D721Med (cell line): ENCODE data around the gene REEP2.

Experiments
- DNase-seq: peaks from one replicate; pipeline ENCODE4 v3.0.0; 2011; ENCODE audit warnings: low spot score; ENCODE audit not compliant: insufficient read length
- FAIRE-seq: peaks from 2 replicates; lab custom pipeline; 2011; peaks lifted over from hg19 to GRCh38; lab: Jason Lieb, UNC
- CTCF ChIP-seq: IDR thresholded peaks from 2 replicates; pipeline ENCODE4 v1.5.1; 2012; ENCODE audit warnings: mild to moderate bottlenecking, control low read depth; ENCODE audit not compliant: insufficient read depth; ENCODE audit errors: missing control alignments

Gene REEP2

DNA sequence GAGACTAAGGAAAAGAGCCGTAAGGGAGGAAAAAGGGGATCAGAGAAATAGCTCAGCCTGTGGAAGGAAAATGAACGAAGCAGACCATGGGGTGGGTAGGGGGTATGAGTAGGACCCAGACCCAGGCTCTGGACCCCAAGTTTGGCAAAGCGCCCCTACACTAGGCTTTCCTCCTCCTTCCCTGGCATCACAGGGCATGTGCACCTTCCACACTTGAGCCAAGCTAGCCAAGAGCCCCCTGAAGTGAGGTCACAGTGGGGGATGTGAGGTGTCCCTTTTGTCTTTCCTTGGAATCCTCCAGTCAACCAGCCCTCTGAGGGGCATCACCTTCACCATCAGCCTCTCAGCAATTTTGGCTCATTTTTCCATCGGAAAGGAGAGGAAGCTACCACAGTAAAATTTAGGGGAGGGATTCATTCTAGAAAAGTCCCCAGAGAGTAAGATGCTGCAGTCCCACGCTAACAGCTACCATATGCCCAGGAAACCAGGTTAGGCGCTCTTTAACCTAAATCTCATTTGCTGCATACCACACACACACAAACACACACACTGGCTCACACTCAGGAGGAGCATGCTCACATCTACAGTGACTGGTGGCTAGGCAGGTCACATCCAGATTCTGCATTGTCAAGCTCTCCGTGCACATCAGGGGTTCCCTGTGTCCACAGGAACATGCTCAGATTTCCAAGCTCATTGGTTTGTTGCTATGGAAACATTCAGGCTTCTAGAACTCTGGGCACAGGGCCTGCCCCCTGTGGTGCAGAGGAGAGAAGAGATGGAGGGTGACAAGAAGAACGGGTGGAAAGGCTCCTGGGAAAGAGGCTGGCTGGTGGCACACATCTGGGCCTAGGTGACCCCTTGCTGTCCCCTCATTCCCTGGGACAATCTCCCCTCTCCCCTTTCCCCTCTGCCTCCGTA, 9.9 kb downstream of the REEP2 start:
- DNase-seq: no peak
- no peak for FAIRE-seq
- TF ChIP-seq CTCF: no peak

DNA sequence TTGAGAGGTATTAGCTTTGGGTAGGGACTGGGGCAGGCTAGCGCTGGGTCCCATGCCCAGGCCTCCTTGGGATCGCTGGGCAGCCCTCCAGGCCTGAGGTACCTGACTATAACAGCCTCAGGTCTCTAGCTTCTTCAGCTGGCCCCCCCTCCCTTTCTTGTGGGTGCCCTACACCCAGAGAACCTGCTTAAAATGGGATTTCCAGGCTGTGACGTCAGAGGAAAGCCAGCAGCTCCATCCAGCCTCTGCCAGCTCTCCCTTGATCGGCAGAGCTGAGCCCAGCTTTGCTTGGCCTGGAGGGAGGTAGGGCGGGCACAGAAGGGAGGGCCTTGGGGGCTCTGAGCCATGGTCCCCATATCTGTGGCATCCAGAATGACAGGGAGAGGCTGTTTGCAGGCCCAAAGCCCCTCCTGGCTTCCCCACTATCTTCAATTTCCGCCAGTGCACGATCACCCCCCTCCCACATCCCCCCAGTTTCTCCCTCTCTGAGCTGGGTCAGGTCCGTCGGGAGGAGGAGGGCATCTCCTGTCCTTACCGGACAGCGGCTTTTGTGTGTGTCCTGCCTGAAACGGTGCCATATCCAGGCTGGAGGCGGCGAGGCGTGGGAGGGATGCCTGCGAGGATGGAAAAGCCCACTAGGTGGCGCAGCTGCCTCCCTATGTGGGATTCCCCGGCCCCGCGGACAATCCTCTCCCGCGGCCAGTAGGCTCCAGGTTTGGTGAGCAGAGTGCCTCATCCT, 10.8 kb downstream of the REEP2 start:
- TF ChIP-seq CTCF: peak; percentile 87
- DNase-seq: peak; percentile 98
- FAIRE-seq: no peak

DNA sequence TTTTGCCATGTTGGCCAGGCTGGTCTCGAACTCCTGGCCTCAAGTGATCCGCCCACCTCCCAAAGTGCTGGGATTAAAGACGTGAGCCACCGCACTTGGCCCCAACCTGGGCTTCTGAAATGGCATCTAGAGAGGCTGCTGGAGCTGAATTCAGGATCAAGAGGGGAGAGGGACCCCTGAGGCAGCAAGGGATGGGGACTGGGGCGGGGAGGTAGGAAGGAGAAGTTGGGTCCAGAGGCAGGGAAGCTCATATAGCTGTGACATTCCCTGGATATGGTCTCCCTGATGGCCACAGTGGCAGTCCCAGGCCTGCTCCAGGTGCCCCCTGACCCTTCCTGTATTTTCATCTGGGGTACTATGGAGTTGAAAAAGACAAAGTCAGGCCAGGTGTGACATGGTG, 12.1 kb downstream of the REEP2 start:
- no peak for DNase-seq
- TF ChIP-seq CTCF: no peak
- FAIRE-seq: no peak

DNA sequence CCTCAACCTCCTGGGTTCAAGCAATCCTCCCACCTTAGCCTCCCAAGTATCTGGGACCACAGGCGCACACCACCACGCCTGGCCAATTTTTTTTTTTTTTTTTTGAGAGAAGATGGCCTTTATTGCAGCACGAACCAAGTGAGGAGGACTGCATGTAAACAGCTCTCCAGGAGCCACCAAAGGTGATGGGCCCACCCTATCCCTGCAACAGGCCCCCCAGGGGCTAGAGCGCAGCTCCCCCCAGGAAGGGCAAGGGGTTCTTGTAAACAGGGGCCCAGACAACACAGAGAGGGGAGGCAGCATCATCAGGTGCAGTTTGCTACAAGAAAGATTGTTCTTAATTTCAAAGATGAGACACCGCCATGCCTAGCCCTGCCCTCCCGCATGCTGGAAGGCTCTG, 13.9 kb downstream of the REEP2 start:
- FAIRE-seq: no peak
- DNase-seq: no peak
- TF ChIP-seq CTCF: no peak

DNA sequence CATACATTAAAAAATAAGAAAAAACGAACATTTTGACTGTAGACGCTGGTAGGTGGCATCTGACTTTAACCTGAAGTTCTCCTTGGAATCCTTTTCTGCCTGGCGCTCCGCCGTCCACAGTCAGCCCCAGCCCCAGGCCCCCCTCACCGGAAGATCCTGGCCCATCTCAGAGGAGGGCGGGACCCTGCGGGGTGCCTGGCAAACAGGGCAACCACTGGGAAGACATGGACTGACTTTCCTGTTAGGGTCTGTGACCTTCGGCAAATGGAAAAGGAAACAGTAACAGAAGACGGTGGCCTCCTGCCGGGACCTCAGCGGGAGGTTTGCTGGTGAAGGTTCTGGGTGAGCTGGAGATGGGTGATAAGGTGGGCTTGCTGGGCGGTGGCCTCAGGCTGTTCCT, 14.7 kb downstream of the REEP2 start:
- DNase-seq (no peak), FAIRE-seq (no peak)
- no peak for TF ChIP-seq CTCF

DNA sequence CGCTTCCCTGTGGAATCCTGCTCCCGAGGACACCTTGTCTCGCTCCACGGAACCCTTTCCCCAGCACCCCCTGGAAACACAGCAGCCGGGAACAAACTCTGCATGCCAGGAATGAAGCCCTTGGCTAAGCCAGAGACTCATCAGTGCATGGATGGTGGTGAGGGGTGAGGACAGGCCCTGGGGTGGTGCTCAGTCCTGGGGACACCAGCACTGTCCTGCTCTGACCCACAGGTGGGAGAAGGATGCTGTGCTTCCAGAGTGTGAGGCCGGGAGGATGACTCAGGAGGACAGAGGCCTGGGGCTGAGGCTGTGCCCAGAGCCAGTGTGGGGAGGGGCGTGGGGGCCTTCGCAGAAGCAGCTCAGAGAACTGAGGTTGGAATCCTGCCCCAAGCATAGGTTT, 15.3 kb downstream of the REEP2 start:
- FAIRE-seq: no peak
- no peak for DNase-seq
- TF ChIP-seq CTCF: no peak
